Activated naive CD4-positive, alpha-beta T cell treated with Interleukin-2 at 50 U/mL for 16 hours (primary cell): ENCODE results near the gene TIMM22.

ENCODE experiments used
- DNase-seq: peaks from one replicate; pipeline ENCODE4 v3.0.0-alpha.2; 2020

TIMM22 gene

GRCh38 chr17:1002771-1003555, 6.0 kb downstream of the TIMM22 start:
- no peak for DNase-seq

GRCh38 chr17:1003633-1003971, 6.7 kb downstream of the TIMM22 start:
- no peak for DNase-seq

- no peak for DNase-seq
Observed at GRCh38 chr17:1003972-1004768, 7.2 kb downstream of the TIMM22 start.

- DNase-seq, result no peak
Observed at GRCh38 chr17:1004769-1005295, 7.9 kb downstream of the TIMM22 start.

GRCh38 chr17:1005361-1005946, 8.5 kb downstream of the TIMM22 start:
- no peak for DNase-seq

- no peak for DNase-seq
Observed at GRCh38 chr17:1006054-1006453, 9.1 kb downstream of the TIMM22 start.

- DNase-seq, result no peak
Observed at GRCh38 chr17:1007310-1008007, 10.5 kb downstream of the TIMM22 start.

- DNase-seq, result no peak
Observed at GRCh38 chr17:1008008-1008761, 11.3 kb downstream of the TIMM22 start.

- DNase-seq, result no peak
Observed at GRCh38 chr17:1009229-1010085, 12.5 kb downstream of the TIMM22 start.

GRCh38 chr17:1010086-1010450, 13.1 kb downstream of the TIMM22 start:
- DNase-seq, result no peak

- DNase-seq, result no peak
Observed at GRCh38 chr17:1010586-1010985, 13.7 kb downstream of the TIMM22 start.

GRCh38 chr17:1011138-1011537, 14.2 kb downstream of the TIMM22 start:
- no peak for DNase-seq

GRCh38 chr17:1011760-1012735, 15.1 kb downstream of the TIMM22 start:
- DNase-seq, result no peak

GRCh38 chr17:1012823-1013728, 16.1 kb downstream of the TIMM22 start:
- DNase-seq, result no peak

- DNase-seq, result no peak
Observed at GRCh38 chr17:1013729-1014090, 16.8 kb downstream of the TIMM22 start.

- no peak for DNase-seq
Observed at GRCh38 chr17:1018547-1018946, 21.6 kb downstream of the TIMM22 start.

- DNase-seq, result no peak
Observed at GRCh38 chr17:1019451-1019850, 22.5 kb downstream of the TIMM22 start.

GRCh38 chr17:1021147-1021546, 24.2 kb downstream of the TIMM22 start:
- DNase-seq, result no peak
